SK-N-SH treated with all-trans-retinoic acid at 6 μM for 48 hours (cell line): ENCODE measurements around the gene CCDC171.
"Not testable (repeated sequence)": the region's sequence is repeated elsewhere in the genome, so short reads cannot be mapped to it uniquely, and the experiment has no call there.

Experiments used
- ATAC-seq: fragments of 200-7000 bp; cut with Tn5 transposase; 3 replicates; pipeline ENCODE4 v1.9.1; 2020; ENCODE audit warnings: mild to moderate bottlenecking, moderate library complexity
- ARNTL ChIP-seq: fragments of 450-650 bp; formaldehyde crosslinking; IDR thresholded peaks from 2 replicates; pipeline ENCODE4 v1.5.0; 2020; ENCODE audit warnings: low read depth, mild to moderate bottlenecking, moderate library complexity, borderline replicate concordance
- BACH2 ChIP-seq: fragments of 250-450 bp; sonication (Bioruptor Pico); IDR thresholded peaks from 2 replicates; pipeline ENCODE4 v1.9.0; 2021; ENCODE audit warnings: mild to moderate bottlenecking, borderline replicate concordance
- CSDC2 ChIP-seq: fragments of 250-450 bp; sonication (Bioruptor Pico); IDR thresholded peaks from 2 replicates; pipeline ENCODE4 v1.5.0; 2020; ENCODE audit warnings: mild to moderate bottlenecking, moderate library complexity
- ESRRG ChIP-seq: fragments of 250-450 bp; sonication (Bioruptor Pico); IDR thresholded peaks from 2 replicates; pipeline ENCODE4 v1.6.1; 2021; ENCODE audit warnings: mild to moderate bottlenecking
- GLIS3 ChIP-seq: fragments of 250-450 bp; sonication (Bioruptor Pico); IDR thresholded peaks from 2 replicates; pipeline ENCODE4 v1.5.0; 2020; ENCODE audit warnings: mild to moderate bottlenecking, moderate library complexity
- ISL1 ChIP-seq: fragments of 250-450 bp; sonication (Bioruptor Pico); IDR thresholded peaks from 2 replicates; pipeline ENCODE4 v2.1.2; 2022; ENCODE audit warnings: mild to moderate bottlenecking, moderate library complexity
- OSR1 ChIP-seq: fragments of 250-450 bp; sonication (Bioruptor Pico); IDR thresholded peaks from 2 replicates; pipeline ENCODE4 v1.8.0; 2022; ENCODE audit warnings: moderate library complexity, mild to moderate bottlenecking, inconsistent platforms
- PPARA ChIP-seq: fragments of 250-450 bp; sonication (Bioruptor Pico); IDR thresholded peaks from 2 replicates; pipeline ENCODE4 v1.5.0; 2020; ENCODE audit warnings: mild to moderate bottlenecking, borderline replicate concordance
- RARB ChIP-seq: fragments of 250-450 bp; sonication (Bioruptor Pico); IDR thresholded peaks from 2 replicates; pipeline ENCODE4 v1.8.0; 2021; ENCODE audit warnings: mild to moderate bottlenecking, moderate library complexity
- SNAI2 ChIP-seq: fragments of 250-450 bp; sonication (Bioruptor Pico); IDR thresholded peaks from 2 replicates; pipeline ENCODE4 v1.5.0; 2020; ENCODE audit warnings: mild to moderate bottlenecking, moderate library complexity
- TCF4 ChIP-seq: fragments of 250-450 bp; sonication (Bioruptor Pico); IDR thresholded peaks from 2 replicates; pipeline ENCODE4 v1.8.0; 2021; ENCODE audit warnings: mild to moderate bottlenecking, moderate library complexity, borderline replicate concordance
- TOX ChIP-seq: fragments of 250-450 bp; sonication (Bioruptor Pico); IDR thresholded peaks from 2 replicates; pipeline ENCODE4 v1.8.0; 2021; ENCODE audit warnings: mild to moderate bottlenecking, moderate library complexity, borderline replicate concordance
- ZC3H10 ChIP-seq: fragments of 250-450 bp; sonication (Bioruptor Pico); IDR thresholded peaks from 2 replicates; pipeline ENCODE4 v1.5.1; 2021; ENCODE audit warnings: mild to moderate bottlenecking, moderate library complexity
- ZFP3 ChIP-seq: fragments of 250-450 bp; sonication (Bioruptor Pico); IDR thresholded peaks from 2 replicates; pipeline ENCODE4 v1.5.0; 2020; ENCODE audit warnings: mild to moderate bottlenecking, moderate library complexity
- ZFP30 ChIP-seq: fragments of 450-650 bp; formaldehyde crosslinking; IDR thresholded peaks from 2 replicates; pipeline ENCODE4 v1.5.0; 2022; ENCODE audit warnings: mild to moderate bottlenecking, moderate library complexity
- ZNF565 ChIP-seq: fragments of 450-650 bp; formaldehyde crosslinking; conservative IDR thresholded peaks from 2 replicates; pipeline ENCODE4 v1.5.0; 2020; ENCODE audit warnings: low read depth, mild to moderate bottlenecking, moderate library complexity
- ZNF70 ChIP-seq: fragments of 450-650 bp; formaldehyde crosslinking; IDR thresholded peaks from 2 replicates; pipeline ENCODE4 v1.5.0; 2020; ENCODE audit warnings: mild to moderate bottlenecking, moderate library complexity
- ZNF8 ChIP-seq: fragments of 450-650 bp; formaldehyde crosslinking; IDR thresholded peaks from 2 replicates; pipeline ENCODE4 v1.5.0; 2020; ENCODE audit warnings: mild to moderate bottlenecking, moderate library complexity
- TF ChIP-seq, protein P1 (sequence below): fragments of 250-450 bp; sonication (Bioruptor Pico); IDR thresholded peaks from 2 replicates; pipeline ENCODE4 v1.5.1; 2021; ENCODE audit warnings: mild to moderate bottlenecking, moderate library complexity
- TF ChIP-seq, protein P2 (sequence below): fragments of 250-450 bp; sonication (Bioruptor Pico); IDR thresholded peaks from 2 replicates; pipeline ENCODE4 v1.5.0; 2020; ENCODE audit warnings: mild to moderate bottlenecking, moderate library complexity
- TF ChIP-seq, protein P3 (sequence below): fragments of 250-450 bp; sonication (Bioruptor Pico); IDR thresholded peaks from 2 replicates; pipeline ENCODE4 v1.5.1; 2020; ENCODE audit warnings: low read depth, mild to moderate bottlenecking, moderate library complexity
- TF ChIP-seq, protein P4 (sequence below): fragments of 250-450 bp; sonication (Bioruptor Pico); IDR thresholded peaks from 2 replicates; pipeline ENCODE4 v1.8.0; 2021; ENCODE audit warnings: low read depth, mild to moderate bottlenecking, moderate library complexity, borderline replicate concordance

CCDC171 gene

DNA sequence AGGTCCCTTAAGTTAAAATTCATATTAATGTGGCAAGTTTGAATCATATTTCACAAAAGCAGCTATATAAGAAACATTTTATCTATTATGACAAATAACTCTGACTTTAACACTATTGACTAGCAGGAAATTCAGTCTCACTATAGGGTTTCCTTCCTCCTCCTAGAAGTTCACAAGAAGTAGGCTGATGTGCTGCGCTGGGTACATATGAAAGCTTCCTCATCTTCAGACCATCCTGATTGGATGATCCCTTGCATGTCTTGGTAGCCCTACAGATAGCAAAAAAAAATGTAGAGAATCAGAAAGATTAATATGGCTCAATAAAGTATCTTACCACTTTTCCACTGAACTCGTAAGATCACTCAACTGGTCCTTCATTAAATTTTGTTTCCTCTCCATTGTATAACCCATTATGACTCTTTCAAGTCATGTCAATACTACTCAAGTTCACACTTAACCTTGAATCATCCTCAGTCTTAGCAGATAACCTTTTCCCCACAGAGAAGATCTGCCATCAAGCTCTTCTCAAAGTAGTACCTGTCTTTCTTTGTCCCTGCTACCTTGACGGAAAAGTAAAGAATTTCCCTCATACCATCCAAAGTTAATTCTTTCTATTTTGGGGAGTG, 30.6 kb upstream of the CCDC171 start:
- no peak for ATAC-seq
- TF ChIP-seq ZFP30 (CRISPR knock-in tag) (no peak), ESRRG (CRISPR knock-in tag) (no peak), GLIS3 (CRISPR knock-in tag) (no peak), SNAI2 (CRISPR knock-in tag) (no peak), ZNF565 (CRISPR knock-in tag) (no peak), ISL1 (CRISPR knock-in tag) (no peak)
- TF ChIP-seq, protein P1, sequence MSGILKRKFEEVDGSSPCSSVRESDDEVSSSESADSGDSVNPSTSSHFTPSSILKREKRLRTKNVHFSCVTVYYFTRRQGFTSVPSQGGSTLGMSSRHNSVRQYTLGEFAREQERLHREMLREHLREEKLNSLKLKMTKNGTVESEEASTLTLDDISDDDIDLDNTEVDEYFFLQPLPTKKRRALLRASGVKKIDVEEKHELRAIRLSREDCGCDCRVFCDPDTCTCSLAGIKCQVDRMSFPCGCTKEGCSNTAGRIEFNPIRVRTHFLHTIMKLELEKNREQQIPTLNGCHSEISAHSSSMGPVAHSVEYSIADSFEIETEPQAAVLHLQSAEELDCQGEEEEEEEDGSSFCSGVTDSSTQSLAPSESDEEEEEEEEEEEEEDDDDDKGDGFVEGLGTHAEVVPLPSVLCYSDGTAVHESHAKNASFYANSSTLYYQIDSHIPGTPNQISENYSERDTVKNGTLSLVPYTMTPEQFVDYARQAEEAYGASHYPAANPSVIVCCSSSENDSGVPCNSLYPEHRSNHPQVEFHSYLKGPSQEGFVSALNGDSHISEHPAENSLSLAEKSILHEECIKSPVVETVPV (CRISPR knock-in tag): no peak
- TF ChIP-seq, all 23 proteins: peak for 0

DNA sequence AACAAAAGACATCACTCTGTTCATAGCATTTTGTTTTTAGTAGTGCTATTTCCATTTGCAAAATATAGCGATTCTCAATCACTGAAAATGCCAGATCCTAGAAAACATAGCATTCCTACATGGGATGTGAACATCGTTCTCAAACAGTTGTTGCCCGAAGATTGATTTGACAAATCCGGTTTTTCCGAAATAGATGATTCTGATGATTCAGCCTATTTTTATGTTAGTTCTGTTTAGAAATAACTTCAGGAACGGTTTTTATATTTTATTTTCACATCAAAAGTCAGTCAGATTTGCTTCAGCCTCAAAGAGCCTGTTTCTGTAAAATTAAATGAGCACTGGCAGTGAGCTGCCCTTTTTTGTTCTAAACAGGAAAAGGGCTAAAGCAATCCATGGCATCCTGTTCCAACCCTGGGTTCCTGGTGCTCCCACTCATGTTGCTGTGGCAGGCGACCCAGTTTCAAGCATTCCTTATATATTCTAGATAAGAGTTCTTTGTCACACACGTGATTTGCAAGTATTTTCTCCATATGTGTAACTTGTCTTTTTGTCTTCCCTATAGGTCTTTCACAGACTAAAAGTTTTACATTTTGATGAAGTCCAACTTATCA, 27.9 kb upstream of the CCDC171 start:
- ATAC-seq: no peak
- TF ChIP-seq GLIS3 (CRISPR knock-in tag) (no peak), ESRRG (CRISPR knock-in tag) (no peak), SNAI2 (CRISPR knock-in tag) (no peak)
- TF ChIP-seq, protein P2, sequence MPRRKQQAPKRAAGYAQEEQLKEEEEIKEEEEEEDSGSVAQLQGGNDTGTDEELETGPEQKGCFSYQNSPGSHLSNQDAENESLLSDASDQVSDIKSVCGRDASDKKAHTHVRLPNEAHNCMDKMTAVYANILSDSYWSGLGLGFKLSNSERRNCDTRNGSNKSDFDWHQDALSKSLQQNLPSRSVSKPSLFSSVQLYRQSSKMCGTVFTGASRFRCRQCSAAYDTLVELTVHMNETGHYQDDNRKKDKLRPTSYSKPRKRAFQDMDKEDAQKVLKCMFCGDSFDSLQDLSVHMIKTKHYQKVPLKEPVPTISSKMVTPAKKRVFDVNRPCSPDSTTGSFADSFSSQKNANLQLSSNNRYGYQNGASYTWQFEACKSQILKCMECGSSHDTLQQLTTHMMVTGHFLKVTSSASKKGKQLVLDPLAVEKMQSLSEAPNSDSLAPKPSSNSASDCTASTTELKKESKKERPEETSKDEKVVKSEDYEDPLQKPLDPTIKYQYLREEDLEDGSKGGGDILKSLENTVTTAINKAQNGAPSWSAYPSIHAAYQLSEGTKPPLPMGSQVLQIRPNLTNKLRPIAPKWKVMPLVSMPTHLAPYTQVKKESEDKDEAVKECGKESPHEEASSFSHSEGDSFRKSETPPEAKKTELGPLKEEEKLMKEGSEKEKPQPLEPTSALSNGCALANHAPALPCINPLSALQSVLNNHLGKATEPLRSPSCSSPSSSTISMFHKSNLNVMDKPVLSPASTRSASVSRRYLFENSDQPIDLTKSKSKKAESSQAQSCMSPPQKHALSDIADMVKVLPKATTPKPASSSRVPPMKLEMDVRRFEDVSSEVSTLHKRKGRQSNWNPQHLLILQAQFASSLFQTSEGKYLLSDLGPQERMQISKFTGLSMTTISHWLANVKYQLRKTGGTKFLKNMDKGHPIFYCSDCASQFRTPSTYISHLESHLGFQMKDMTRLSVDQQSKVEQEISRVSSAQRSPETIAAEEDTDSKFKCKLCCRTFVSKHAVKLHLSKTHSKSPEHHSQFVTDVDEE (CRISPR knock-in tag): no peak

DNA sequence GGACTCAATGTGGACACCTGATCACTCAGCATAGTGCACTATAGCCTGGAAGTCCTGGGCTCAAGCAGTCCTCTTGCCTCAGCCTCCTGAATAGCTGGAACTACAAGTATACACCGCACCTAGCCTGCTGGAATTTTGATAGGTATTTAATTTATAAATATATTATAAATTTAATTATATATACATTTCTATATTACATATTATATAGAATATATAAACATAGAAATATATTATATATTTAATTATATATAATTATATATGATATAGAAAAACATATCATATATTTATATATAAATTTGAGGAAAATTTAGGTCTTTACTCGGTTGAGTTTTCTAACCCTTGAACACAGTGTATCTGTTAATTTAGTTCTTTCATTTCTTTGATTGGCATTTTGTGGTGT, 26.9 kb upstream of the CCDC171 start:
- ATAC-seq: no peak
- TF ChIP-seq CSDC2 (CRISPR knock-in tag) (no peak), ZNF70 (no peak), ISL1 (CRISPR knock-in tag) (no peak)
- TF ChIP-seq, all 23 proteins: peak for 0

DNA sequence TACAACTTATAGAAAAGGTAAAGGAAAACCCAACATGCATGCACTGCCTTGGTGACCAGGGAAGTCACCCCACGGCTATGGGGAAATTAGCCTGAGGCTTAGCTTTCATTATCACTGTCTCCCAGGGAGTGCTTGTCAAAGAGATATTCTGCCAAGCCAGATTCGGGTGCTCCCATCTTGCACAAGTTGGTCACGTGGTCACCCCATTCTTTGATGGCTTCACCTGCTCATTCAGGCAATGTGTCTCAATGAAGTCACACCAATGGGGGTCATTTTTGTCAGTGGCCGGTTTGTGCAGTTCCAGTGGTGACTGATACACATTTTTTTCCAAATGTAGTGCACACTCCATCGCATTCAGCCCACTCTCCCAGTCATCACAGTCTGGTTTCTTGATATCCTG, 25.8 kb upstream of the CCDC171 start:
- not testable (repeated sequence) for ATAC-seq

DNA sequence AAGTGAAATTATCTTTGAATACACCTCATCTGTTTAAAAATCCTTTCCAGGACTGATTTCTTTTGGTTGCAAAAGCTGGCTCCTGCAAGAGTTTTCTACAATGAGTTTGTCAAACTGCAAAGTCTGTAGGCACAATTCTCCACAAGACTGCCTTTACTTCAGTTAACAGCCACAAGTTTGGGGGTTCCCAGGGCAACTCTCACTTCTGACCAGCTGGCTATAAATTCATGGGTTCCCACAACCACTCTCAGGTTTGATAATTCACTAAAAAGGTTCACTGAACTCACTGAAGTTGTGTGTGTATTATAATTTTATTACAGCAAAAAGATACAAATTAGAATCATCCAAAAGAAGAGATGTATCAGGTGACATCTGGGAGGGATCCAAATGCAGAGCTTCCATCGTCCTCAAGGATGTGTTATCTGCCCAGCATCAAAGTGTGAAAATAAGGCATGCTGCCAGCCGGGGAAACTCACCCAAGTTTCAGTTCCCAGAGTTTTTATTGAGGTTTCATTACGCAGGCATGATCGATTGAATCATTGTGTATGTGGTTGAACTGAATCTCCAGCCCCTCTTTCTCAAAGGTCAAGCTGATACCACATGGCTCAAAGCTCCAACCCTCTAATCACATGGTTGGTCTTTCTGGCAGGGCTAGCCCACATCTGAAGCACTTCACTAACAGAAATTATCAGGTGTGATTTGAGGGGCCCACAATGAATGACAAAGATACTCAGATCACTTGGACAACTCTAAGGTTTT, 23.1 kb upstream of the CCDC171 start:
- TF ChIP-seq PPARA (CRISPR knock-in tag) (no peak), ESRRG (CRISPR knock-in tag) (no peak)
- TF ChIP-seq, protein P3, sequence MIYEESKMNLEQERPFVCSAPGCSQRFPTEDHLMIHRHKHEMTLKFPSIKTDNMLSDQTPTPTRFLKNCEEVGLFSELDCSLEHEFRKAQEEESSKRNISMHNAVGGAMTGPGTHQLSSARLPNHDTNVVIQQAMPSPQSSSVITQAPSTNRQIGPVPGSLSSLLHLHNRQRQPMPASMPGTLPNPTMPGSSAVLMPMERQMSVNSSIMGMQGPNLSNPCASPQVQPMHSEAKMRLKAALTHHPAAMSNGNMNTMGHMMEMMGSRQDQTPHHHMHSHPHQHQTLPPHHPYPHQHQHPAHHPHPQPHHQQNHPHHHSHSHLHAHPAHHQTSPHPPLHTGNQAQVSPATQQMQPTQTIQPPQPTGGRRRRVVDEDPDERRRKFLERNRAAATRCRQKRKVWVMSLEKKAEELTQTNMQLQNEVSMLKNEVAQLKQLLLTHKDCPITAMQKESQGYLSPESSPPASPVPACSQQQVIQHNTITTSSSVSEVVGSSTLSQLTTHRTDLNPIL (CRISPR knock-in tag): no peak
- TF ChIP-seq, protein P4, sequence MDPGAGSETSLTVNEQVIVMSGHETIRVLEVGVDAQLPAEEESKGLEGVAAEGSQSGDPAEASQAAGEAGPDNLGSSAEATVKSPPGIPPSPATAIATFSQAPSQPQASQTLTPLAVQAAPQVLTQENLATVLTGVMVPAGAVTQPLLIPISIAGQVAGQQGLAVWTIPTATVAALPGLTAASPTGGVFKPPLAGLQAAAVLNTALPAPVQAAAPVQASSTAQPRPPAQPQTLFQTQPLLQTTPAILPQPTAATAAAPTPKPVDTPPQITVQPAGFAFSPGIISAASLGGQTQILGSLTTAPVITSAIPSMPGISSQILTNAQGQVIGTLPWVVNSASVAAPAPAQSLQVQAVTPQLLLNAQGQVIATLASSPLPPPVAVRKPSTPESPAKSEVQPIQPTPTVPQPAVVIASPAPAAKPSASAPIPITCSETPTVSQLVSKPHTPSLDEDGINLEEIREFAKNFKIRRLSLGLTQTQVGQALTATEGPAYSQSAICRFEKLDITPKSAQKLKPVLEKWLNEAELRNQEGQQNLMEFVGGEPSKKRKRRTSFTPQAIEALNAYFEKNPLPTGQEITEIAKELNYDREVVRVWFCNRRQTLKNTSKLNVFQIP (CRISPR knock-in tag): no peak
- no peak for ATAC-seq

DNA sequence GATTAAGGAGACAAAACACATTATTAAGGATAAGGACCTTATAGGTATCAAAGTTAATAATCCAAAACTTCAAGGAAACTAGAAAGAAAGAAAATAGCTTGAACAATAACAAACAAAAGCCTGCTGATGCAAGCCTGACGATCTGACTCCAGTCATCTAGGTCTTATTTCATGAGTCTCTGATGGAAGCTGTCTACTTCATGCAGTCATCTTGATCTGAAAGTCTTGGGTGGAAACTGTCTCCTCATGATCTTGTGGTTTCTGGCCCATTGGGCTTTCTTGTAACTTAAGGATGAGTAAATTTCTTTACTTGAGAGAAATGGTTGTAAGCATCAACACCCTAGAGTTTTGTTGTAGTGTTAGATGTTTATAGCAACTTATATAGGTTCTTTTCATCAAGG, 21.5 kb upstream of the CCDC171 start:
- no peak for ATAC-seq
- TF ChIP-seq ZFP3 (CRISPR knock-in tag) (no peak), PPARA (CRISPR knock-in tag) (no peak), TOX (CRISPR knock-in tag) (no peak), ESRRG (CRISPR knock-in tag) (no peak), SNAI2 (CRISPR knock-in tag) (no peak), ZNF8 (no peak), ZNF70 (no peak), ZNF565 (CRISPR knock-in tag) (no peak), OSR1 (no peak), TCF4 (CRISPR knock-in tag) (no peak), ZC3H10 (CRISPR knock-in tag) (no peak), ZFP30 (CRISPR knock-in tag) (no peak), RARB (CRISPR knock-in tag) (no peak), BACH2 (CRISPR knock-in tag) (no peak), ARNTL (CRISPR knock-in tag) (no peak)
- TF ChIP-seq, protein P4 (CRISPR knock-in tag): no peak
